Karpas-422 (cell line): ENCODE measurements around the gene TP53INP2. TPM values are rescaled to one million over a fixed set of nuclear protein-coding genes. Genes with fewer than 3 reads are reported as not detected.
A peak's percentile ranks its signal among the peaks of the same experiment; 100 is the strongest.
"Not testable (repeated sequence)": the region's sequence is repeated elsewhere in the genome, so short reads cannot be mapped to it uniquely, and the experiment has no call there.

Source experiments
- DNase-seq: peaks from one replicate; pipeline ENCODE4 v3.0.0-alpha.2; 2015
- H2AFZ ChIP-seq: fragments of 200-600 bp; sonication (generic); 2 replicates; pipeline ENCODE4 v1.6.1; 2014; ENCODE audit warnings: antibody characterized with exemption, low read length, mixed read lengths
- H3K27ac ChIP-seq: fragments of 200-600 bp; sonication (generic); 2 replicates; pipeline ENCODE4 v1.5.1; 2014; ENCODE audit warnings: mild to moderate bottlenecking, low read length, moderate library complexity
- H3K27me3 ChIP-seq: fragments of 200-600 bp; sonication (generic); 2 replicates; pipeline ENCODE4 v1.6.1; 2014; ENCODE audit warnings: low read length, mixed read lengths
- H3K36me3 ChIP-seq: fragments of 200-600 bp; sonication (generic); 2 replicates; pipeline ENCODE4 v1.6.1; 2014; ENCODE audit warnings: low read length, mixed read lengths; ENCODE audit not compliant: insufficient read depth
- H3K4me1 ChIP-seq: fragments of 200-600 bp; sonication (generic); 2 replicates; pipeline ENCODE4 v1.6.1; 2014; ENCODE audit warnings: mild to moderate bottlenecking, low read length, mixed read lengths
- H3K4me2 ChIP-seq: fragments of 200-600 bp; sonication (generic); 2 replicates; pipeline ENCODE4 v1.6.1; 2014; ENCODE audit warnings: low read length, low read depth, mild to moderate bottlenecking; ENCODE audit not compliant: poor library complexity, severe bottlenecking
- H3K4me3 ChIP-seq: fragments of 200-600 bp; sonication (generic); 2 replicates; pipeline ENCODE4 v1.5.1; 2014; ENCODE audit warnings: mild to moderate bottlenecking, antibody characterized with exemption, low read length, mixed read lengths
- H3K79me2 ChIP-seq: fragments of 200-600 bp; sonication (generic); 2 replicates; pipeline ENCODE4 v1.6.1; 2014; ENCODE audit warnings: mild to moderate bottlenecking, low read length, mixed read lengths
- H3K9ac ChIP-seq: fragments of 200-600 bp; sonication (generic); 2 replicates; pipeline ENCODE4 v1.6.0; 2014; ENCODE audit warnings: low read length
- H3K9me2 ChIP-seq: fragments of 200-600 bp; sonication (generic), shearing (Covaris generic); replicated peaks from 2 replicates; pipeline ENCODE4 v1.6.0; 2014; ENCODE audit warnings: mild to moderate bottlenecking, low read length, moderate library complexity; ENCODE audit not compliant: insufficient read depth
- H3K9me3 ChIP-seq: fragments of 300-700, 200-600 bp; sonication (generic); 2 replicates; pipeline ENCODE4 v1.6.1; 2014; ENCODE audit warnings: low read length, mixed read lengths
- H4K20me1 ChIP-seq: fragments of 200-600 bp; sonication (generic); 2 replicates; pipeline ENCODE4 v1.6.1; 2014; ENCODE audit warnings: mild to moderate bottlenecking, antibody characterized with exemption, low read length, low read depth; ENCODE audit not compliant: insufficient read depth
- total RNA-seq: library from RNA; depleted of rRNA; stranded (reverse); fragments of >200 nt; shearing (Covaris generic); gene quantifications from 2 replicates; pipeline ENCODE4 v1.2.3, GENCODE V29; 2014; ENCODE audit warnings: low replicate concordance; rRNA removed

TP53INP2 gene
- total RNA-seq = 4.6 and 8.1 TPM in 2 replicates

- Histone ChIP-seq H3K27ac (peak within 1 kb of the TSS; percentile 65), H3K4me2 (peak within 1 kb of the TSS; percentile 98), H3K36me3 (no peaks in the 10 kb centered on the region), H2AFZ (peak within 1 kb of the TSS; percentile 95), H3K9me2 (no peaks in the 10 kb centered on the region), H4K20me1 (no peaks in the 10 kb centered on the region), H3K79me2 (no peaks in the 10 kb centered on the region), H3K9ac (peak within 1 kb of the TSS; percentile 76), H3K9me3 (no peaks in the 10 kb centered on the region), H3K27me3 (no peaks in the 10 kb centered on the region), H3K4me1 (peaks cover 38% of the 10 kb centered on the region), H3K4me3 (peak within 1 kb of the TSS; percentile 77)
- peak; percentile 95 for DNase-seq
These were observed at the start of gene TP53INP2 for GRCh38 chr20:34704177-34705007. Gene TP53INP2 (plus strand): TSS chr20:34704344. CDS start chr20:34708740, 4,396 bp downstream.

GRCh38 chr20:34658654-34659053 is 45.5 kb upstream of the TP53INP2 start:
- not testable (repeated sequence) for H3K9me3 ChIP-seq, H3K4me2 ChIP-seq, H4K20me1 ChIP-seq, H3K9ac ChIP-seq, H3K79me2 ChIP-seq, H2AFZ ChIP-seq, H3K36me3 ChIP-seq, H3K4me3 ChIP-seq, H3K27ac ChIP-seq, H3K9me2 ChIP-seq, DNase-seq, H3K27me3 ChIP-seq
- peaks cover 16% of the 10 kb centered on the region for H3K4me1 ChIP-seq

GRCh38 chr20:34661811-34662210 is 42.3 kb upstream of the TP53INP2 start:
- peak overlapping the region; percentile 23 for H3K4me2 ChIP-seq
- not testable (repeated sequence) for DNase-seq, H3K36me3 ChIP-seq, H3K9ac ChIP-seq, H4K20me1 ChIP-seq, H3K9me3 ChIP-seq, H3K4me3 ChIP-seq, H3K27ac ChIP-seq, H3K9me2 ChIP-seq, H2AFZ ChIP-seq, H3K27me3 ChIP-seq
- H3K79me2 ChIP-seq = peaks cover 27% of the 10 kb centered on the region
- peaks cover 16% of the 10 kb centered on the region for H3K4me1 ChIP-seq

GRCh38 chr20:34663213-34663943 is 40.8 kb upstream of the TP53INP2 start:
- Histone ChIP-seq H3K4me2 (no peak overlapping the region), H3K27ac (no peak overlapping the region), H3K4me3 (no peak overlapping the region), H3K9me2 (no peaks in the 10 kb centered on the region), H3K4me1 (peaks cover 16% of the 10 kb centered on the region), H3K27me3 (no peaks in the 10 kb centered on the region), H3K9me3 (no peaks in the 10 kb centered on the region), H4K20me1 (no peaks in the 10 kb centered on the region), H2AFZ (no peak overlapping the region), H3K79me2 (peaks cover 40% of the 10 kb centered on the region), H3K36me3 (no peaks in the 10 kb centered on the region), H3K9ac (no peak overlapping the region)
- no peak for DNase-seq

- not testable (repeated sequence) for H3K4me2 ChIP-seq, H3K9me2 ChIP-seq, DNase-seq, H3K9ac ChIP-seq, H3K27me3 ChIP-seq, H3K9me3 ChIP-seq, H2AFZ ChIP-seq, H3K4me3 ChIP-seq, H4K20me1 ChIP-seq, H3K27ac ChIP-seq, H3K36me3 ChIP-seq
- H3K79me2 ChIP-seq = peaks cover 47% of the 10 kb centered on the region
- H3K4me1 ChIP-seq = peaks cover 16% of the 10 kb centered on the region
These were observed 39.4 kb upstream of the TP53INP2 start for GRCh38 chr20:34664751-34665150.

GRCh38 chr20:34669094-34669493 is 35.0 kb upstream of the TP53INP2 start:
- no peak overlapping the region for H3K9ac ChIP-seq
- H3K4me1 ChIP-seq = no peaks in the 10 kb centered on the region
- no peaks in the 10 kb centered on the region for H3K36me3 ChIP-seq
- no peaks in the 10 kb centered on the region for H3K9me2 ChIP-seq
- DNase-seq = no peak
- peaks cover 43% of the 10 kb centered on the region for H3K79me2 ChIP-seq
- no peak overlapping the region for H3K27ac ChIP-seq
- H3K27me3 ChIP-seq = no peaks in the 10 kb centered on the region
- no peak overlapping the region for H3K4me3 ChIP-seq
- no peaks in the 10 kb centered on the region for H3K9me3 ChIP-seq
- no peak overlapping the region for H3K4me2 ChIP-seq
- no peak overlapping the region for H2AFZ ChIP-seq
- H4K20me1 ChIP-seq = no peaks in the 10 kb centered on the region

GRCh38 chr20:34673412-34673811 is 30.7 kb upstream of the TP53INP2 start:
- Histone ChIP-seq H4K20me1 (no peaks in the 10 kb centered on the region), H3K27ac (no peak overlapping the region), H3K4me2 (no peak overlapping the region), H3K79me2 (peaks cover 38% of the 10 kb centered on the region), H3K9ac (no peak overlapping the region), H3K9me2 (no peaks in the 10 kb centered on the region), H2AFZ (no peak overlapping the region), H3K27me3 (no peaks in the 10 kb centered on the region), H3K36me3 (no peaks in the 10 kb centered on the region), H3K4me1 (peaks cover 18% of the 10 kb centered on the region), H3K4me3 (no peak overlapping the region), H3K9me3 (no peaks in the 10 kb centered on the region)
- DNase-seq = peak; percentile 32

GRCh38 chr20:34675561-34675960 is 28.6 kb upstream of the TP53INP2 start:
- Histone ChIP-seq H3K9me2 (no peaks in the 10 kb centered on the region), H4K20me1 (no peaks in the 10 kb centered on the region), H3K4me3 (peak overlapping the region; percentile 91)

More at GRCh38 chr20:34675561-34675960, 28.6 kb upstream of the TP53INP2 start:
- Histone ChIP-seq H3K9ac (0 out of 2 replicates have a peak overlapping the region, but pooled peaks have one; percentile 74), H3K4me1 (peaks cover 21% of the 10 kb centered on the region), H3K36me3 (no peaks in the 10 kb centered on the region), H3K4me2 (peak overlapping the region; percentile 91), H3K27ac (no peak overlapping the region), H3K79me2 (peaks cover 31% of the 10 kb centered on the region), H3K27me3 (no peaks in the 10 kb centered on the region), H3K9me3 (no peaks in the 10 kb centered on the region), H2AFZ (no peak overlapping the region)
- no peak for DNase-seq
